GM12892 (cell line): ENCODE data around the gene COG8.

Experiments used
- POLR2A ChIP-seq: IDR thresholded peaks from 2 replicates; pipeline ENCODE4 v1.6.1; 2011; ENCODE audit warnings: low read depth, low read length, control low read depth
- POLR2AphosphoS5 ChIP-seq: IDR thresholded peaks from 2 replicates; pipeline ENCODE4 v1.6.1; 2011; ENCODE audit warnings: low read depth, low read length, control low read depth
- TAF1 ChIP-seq: IDR thresholded peaks from 2 replicates; pipeline ENCODE4 v1.6.1; 2011; ENCODE audit warnings: low read depth, mild to moderate bottlenecking, control low read depth, low read length, borderline replicate concordance

DNA sequence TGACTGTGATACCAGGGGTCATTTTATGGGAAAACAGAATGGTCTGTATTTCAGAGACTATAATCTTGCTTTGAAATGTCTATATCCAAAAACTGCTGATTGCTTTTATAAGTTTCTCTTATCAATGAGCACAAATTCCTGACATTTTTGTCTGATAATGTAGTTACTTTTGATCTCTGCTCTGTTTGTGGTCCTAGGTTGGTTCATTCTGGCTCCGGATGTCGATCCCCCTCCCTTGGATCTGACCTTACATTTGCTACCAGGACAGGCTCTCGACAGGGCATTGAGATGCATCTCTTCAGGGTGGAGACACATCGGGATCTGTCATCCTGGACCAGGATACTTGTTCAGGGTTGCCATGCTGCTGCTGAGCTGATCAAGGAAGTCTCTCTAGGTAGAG, 55.5 kb downstream of the COG8 start:
- TF ChIP-seq POLR2A: no peak
- no peak for TF ChIP-seq POLR2AphosphoS5
- TF ChIP-seq TAF1: no peak
